BLaER1 (cell line): ENCODE results near the gene SOX15.

Experiments used
- H3K27ac ChIP-seq: shearing (Covaris generic); formaldehyde crosslinking; 2 replicates; pipeline ENCODE4 v1.8.1; 2022
- H3K27me3 ChIP-seq: shearing (Covaris generic); formaldehyde crosslinking; 2 replicates; pipeline ENCODE4 v1.8.1; 2022
- H3K36me3 ChIP-seq: shearing (Covaris generic); formaldehyde crosslinking; 2 replicates; pipeline ENCODE4 v1.8.1; 2022
- H3K4me1 ChIP-seq: shearing (Covaris generic); formaldehyde crosslinking; 2 replicates; pipeline ENCODE4 v1.8.1; 2022
- H3K4me2 ChIP-seq: shearing (Covaris generic); formaldehyde crosslinking; 2 replicates; pipeline ENCODE4 v1.8.1; 2022
- H3K4me3 ChIP-seq: shearing (Covaris generic); formaldehyde crosslinking; 2 replicates; pipeline ENCODE4 v1.8.1; 2022
- H3K9ac ChIP-seq: shearing (Covaris generic); formaldehyde crosslinking; 2 replicates; pipeline ENCODE4 v1.8.1; 2022
- H3K9me3 ChIP-seq: shearing (Covaris generic); formaldehyde crosslinking; 2 replicates; pipeline ENCODE4 v1.8.1; 2022
- H4K20me1 ChIP-seq: shearing (Covaris generic); formaldehyde crosslinking; 2 replicates; pipeline ENCODE4 v1.8.1; 2022
- Cebpa-rat ChIP-seq: shearing (Covaris generic); IDR thresholded peaks from 2 replicates; pipeline ENCODE4 v1.8.1; 2022

SOX15 gene

GRCh38 chr17:7589891-7590691, at the start of gene SOX15:
Gene SOX15 (minus strand): TSS chr17:7590094. CDS start chr17:7589676, 418 bp downstream.
- peaks cover 85% of the 10 kb centered on the region for H3K36me3 ChIP-seq
- peaks cover 26% of the 10 kb centered on the region for H3K4me1 ChIP-seq
- H4K20me1 ChIP-seq, result peaks cover 13% of the 10 kb centered on the region; the same call in 1 of the 2 replicates
- H3K9me3 ChIP-seq, result no peaks in the 10 kb centered on the region
- no peak for TF ChIP-seq Cebpa-rat
- no peaks in the 10 kb centered on the region for H3K27me3 ChIP-seq
- H3K4me3 ChIP-seq, result no peak within 1 kb of the TSS
- H3K9ac ChIP-seq, result peak within 1 kb of the TSS; percentile 22; the same call in 1 of the 2 replicates
- 0 out of 2 replicates have a peak within 1 kb of the TSS, but pooled peaks have one; percentile 10 for H3K27ac ChIP-seq
- H3K4me2 ChIP-seq, result peak within 1 kb of the TSS; percentile 68

- Histone ChIP-seq H3K9ac (no peak overlapping the region), H3K9me3 (no peaks in the 10 kb centered on the region), H4K20me1 (no peaks in the 10 kb centered on the region), H3K36me3 (no peaks in the 10 kb centered on the region), H3K4me2 (no peak overlapping the region), H3K27ac (no peak overlapping the region), H3K4me3 (no peak overlapping the region), H3K27me3 (no peaks in the 10 kb centered on the region), H3K4me1 (peaks cover 11% of the 10 kb centered on the region)
- TF ChIP-seq Cebpa-rat, result no peak
These were observed 46.3 kb upstream of the SOX15 start for GRCh38 chr17:7636163-7636562.

GRCh38 chr17:7634384-7634783, 44.5 kb upstream of the SOX15 start:
- no peak overlapping the region for H3K9ac ChIP-seq
- H3K27me3 ChIP-seq, result no peaks in the 10 kb centered on the region
- H3K27ac ChIP-seq, result no peak overlapping the region
- H3K36me3 ChIP-seq, result no peaks in the 10 kb centered on the region
- peaks cover 10% of the 10 kb centered on the region for H3K4me1 ChIP-seq
- H4K20me1 ChIP-seq, result no peaks in the 10 kb centered on the region
- H3K4me2 ChIP-seq, result 0 out of 2 replicates have a peak overlapping the region, but pooled peaks have one; percentile 7
- H3K9me3 ChIP-seq, result no peaks in the 10 kb centered on the region
- no peak overlapping the region for H3K4me3 ChIP-seq
- TF ChIP-seq Cebpa-rat, result no peak

GRCh38 chr17:7633093-7633492, 43.2 kb upstream of the SOX15 start:
- no peak overlapping the region for H3K9ac ChIP-seq
- H4K20me1 ChIP-seq, result no peaks in the 10 kb centered on the region

GRCh38 chr17:7632492-7632894, 42.6 kb upstream of the SOX15 start:
- no peak overlapping the region for H3K27ac ChIP-seq

More at GRCh38 chr17:7633093-7633492, 43.2 kb upstream of the SOX15 start:
- Histone ChIP-seq H3K36me3 (no peaks in the 10 kb centered on the region), H3K4me1 (peaks cover 3% of the 10 kb centered on the region), H3K4me2 (no peak overlapping the region), H3K27me3 (no peaks in the 10 kb centered on the region), H3K27ac (no peak overlapping the region), H3K9me3 (no peaks in the 10 kb centered on the region), H3K4me3 (no peak overlapping the region)
- TF ChIP-seq Cebpa-rat, result no peak

GRCh38 chr17:7631398-7632380, 41.8 kb upstream of the SOX15 start:
- no peak overlapping the region for H3K27ac ChIP-seq
- H3K4me1 ChIP-seq, result peaks cover 10% of the 10 kb centered on the region
- H3K9ac ChIP-seq, result peak overlapping the region; percentile 29; the same call in 1 of the 2 replicates
- no peak overlapping the region for H3K4me3 ChIP-seq
- peaks cover 3% of the 10 kb centered on the region; the same call in 1 of the 2 replicates for H4K20me1 ChIP-seq
- no peak overlapping the region for H3K4me2 ChIP-seq
- H3K9me3 ChIP-seq, result no peaks in the 10 kb centered on the region
- no peak for TF ChIP-seq Cebpa-rat
- no peaks in the 10 kb centered on the region for H3K36me3 ChIP-seq
- no peaks in the 10 kb centered on the region for H3K27me3 ChIP-seq

More at GRCh38 chr17:7632492-7632894, 42.6 kb upstream of the SOX15 start:
- Histone ChIP-seq H3K9me3 (no peaks in the 10 kb centered on the region), H4K20me1 (no peaks in the 10 kb centered on the region), H3K36me3 (no peaks in the 10 kb centered on the region), H3K4me2 (no peak overlapping the region), H3K4me1 (peaks cover 6% of the 10 kb centered on the region), H3K4me3 (no peak overlapping the region), H3K9ac (no peak overlapping the region; the same call in 1 of the 2 replicates), H3K27me3 (no peaks in the 10 kb centered on the region)
- no peak for TF ChIP-seq Cebpa-rat

GRCh38 chr17:7629939-7630571, 40.2 kb upstream of the SOX15 start, which contains the start of gene SHBG:
Gene SHBG (plus strand): TSS chr17:7630135. CDS start chr17:7630173, 38 bp downstream.
- H3K27me3 ChIP-seq, result no peaks in the 10 kb centered on the region
- H4K20me1 ChIP-seq, result peaks cover 8% of the 10 kb centered on the region; the same call in 1 of the 2 replicates
- no peak within 1 kb of the TSS for H3K4me3 ChIP-seq
- peaks cover 15% of the 10 kb centered on the region for H3K4me1 ChIP-seq
- H3K36me3 ChIP-seq, result peaks cover 12% of the 10 kb centered on the region; the same call in 1 of the 2 replicates
- H3K27ac ChIP-seq, result no peak within 1 kb of the TSS
- 0 out of 2 replicates have a peak within 1 kb of the TSS, but pooled peaks have one; percentile 6 for H3K9ac ChIP-seq
- H3K9me3 ChIP-seq, result no peaks in the 10 kb centered on the region
- TF ChIP-seq Cebpa-rat, result no peak
- H3K4me2 ChIP-seq, result no peak within 1 kb of the TSS

- Histone ChIP-seq H3K36me3 (peaks cover 12% of the 10 kb centered on the region; the same call in 1 of the 2 replicates), H3K4me1 (peaks cover 15% of the 10 kb centered on the region), H3K9ac (peak within 1 kb of the TSS; percentile 92), H3K27ac (peak within 1 kb of the TSS; percentile 86), H3K4me2 (peak within 1 kb of the TSS; percentile 92), H3K4me3 (peak within 1 kb of the TSS; percentile 85), H3K27me3 (no peaks in the 10 kb centered on the region), H4K20me1 (peaks cover 8% of the 10 kb centered on the region; the same call in 1 of the 2 replicates), H3K9me3 (no peaks in the 10 kb centered on the region)
- no peak for TF ChIP-seq Cebpa-rat
These were observed 37.6 kb upstream of the SOX15 start, which contains the start of gene SAT2 for GRCh38 chr17:7627250-7628121. Gene SAT2 (minus strand): TSS chr17:7627821. CDS start chr17:7627635, 186 bp downstream.
